HepG2 (cell line): ENCODE results near the gene RPL23. TPM values are rescaled to one million over a fixed set of nuclear protein-coding genes. Genes with fewer than 3 reads are reported as not detected.

Experiments used
- E2F2 ChIP-seq: sonication (generic); formaldehyde crosslinking; IDR thresholded peaks from 2 replicates; pipeline ENCODE4 v1.4.0; 2020; ENCODE audit warnings: missing genetic modification reagents, borderline replicate concordance
- EP300 ChIP-seq, 3 experiments: sonication (generic) in 1 of 3; formaldehyde crosslinking in 1 of 3; IDR thresholded peaks; 2 replicates each; pipeline versions ENCODE4 v1.5.1 to v1.6.1; 2011 to 2020; ENCODE audit warnings: low read depth in 2 of 3, low read length in 2 of 3, borderline replicate concordance in 1 of 3, improper control_type of control experiment in 1 of 3, mild to moderate bottlenecking in 1 of 3, missing genetic modification reagents in 1 of 3, moderate library complexity in 1 of 3
- FOSL1 ChIP-seq: sonication (generic); formaldehyde crosslinking; IDR thresholded peaks from 2 replicates; pipeline ENCODE4 v1.9.0; 2021; ENCODE audit warnings: missing genetic modification reagents, borderline replicate concordance
- JUN ChIP-seq: sonication (generic); formaldehyde crosslinking; IDR thresholded peaks from 2 replicates; pipeline ENCODE4 v1.4.0; 2020; ENCODE audit warnings: mild to moderate bottlenecking, missing genetic modification reagents
- MAF1 ChIP-seq: sonication (generic); formaldehyde crosslinking; IDR thresholded peaks from 2 replicates; pipeline ENCODE4 v1.5.0; 2020; ENCODE audit warnings: missing genetic modification reagents, borderline replicate concordance
- ONECUT2 ChIP-seq: sonication (generic); formaldehyde crosslinking; IDR thresholded peaks from 2 replicates; pipeline ENCODE4 v1.4.0; 2020; ENCODE audit warnings: missing genetic modification reagents
- RCOR2 ChIP-seq: IDR thresholded peaks from 2 replicates; pipeline ENCODE4 v1.6.1; 2016; ENCODE audit warnings: missing biosample characterization, missing genetic modification reagents
- TARDBP ChIP-seq: sonication (generic); formaldehyde crosslinking; IDR thresholded peaks from 2 replicates; pipeline ENCODE4 v1.8.0; 2022; ENCODE audit warnings: mild to moderate bottlenecking, missing genetic modification reagents
- ZFP36L1 ChIP-seq: sonication (generic); formaldehyde crosslinking; IDR thresholded peaks from 2 replicates; pipeline ENCODE4 v1.8.0; 2022; ENCODE audit warnings: mild to moderate bottlenecking, missing genetic modification reagents, moderate library complexity
- ZNF704 ChIP-seq: sonication (generic); formaldehyde crosslinking; IDR thresholded peaks from 2 replicates; pipeline ENCODE4 v1.8.1; 2023; ENCODE audit warnings: mild to moderate bottlenecking, inconsistent platforms, moderate library complexity, missing genetic modification reagents, borderline replicate concordance
- polyA plus RNA-seq, 8 experiments: library from polyadenylated mRNA; depleted of rRNA in 3 of 8; stranded (reverse) in 7 of 8; unstranded in 1 of 8; fragments of >200 nt; fragmentation: Illumina TruSeq in 4 of 8; extraction: Trizol in 4 of 8; gene quantifications; 2 replicates each; pipeline versions ENCODE4 v1.2.1 to v1.2.3, GENCODE V29; 2011 to 2016; ENCODE audit warnings: low read depth in 4 of 8, missing spikeins in 1 of 8, mixed read lengths in 1 of 8; ENCODE audit not compliant: insufficient read depth in 1 of 8
- total RNA-seq, 5 experiments: library from RNA; depleted of rRNA; stranded (reverse); fragments of >200 nt; fragmentation: Illumina TruSeq; extraction: Trizol; gene quantifications; 2 replicates each; pipeline ENCODE4 v1.2.3, GENCODE V29; 2016; ENCODE audit warnings: low read depth in 1 of 5
- TF ChIP-seq, protein P1 (sequence below): sonication (generic); formaldehyde crosslinking; IDR thresholded peaks from 2 replicates; pipeline ENCODE4 v1.4.0; 2020; ENCODE audit warnings: missing genetic modification reagents
- TF ChIP-seq, protein P2 (sequence below): sonication (generic); formaldehyde crosslinking; IDR thresholded peaks from 2 replicates; pipeline ENCODE4 v1.4.0; 2020; ENCODE audit warnings: missing genetic modification reagents, borderline replicate concordance
- TF ChIP-seq, protein P3 (sequence below): sonication (generic); formaldehyde crosslinking; IDR thresholded peaks from 2 replicates; pipeline ENCODE4 v1.4.0; 2020; ENCODE audit warnings: missing genetic modification reagents, borderline replicate concordance
- TF ChIP-seq, protein P4 (sequence below): sonication (generic); formaldehyde crosslinking; IDR thresholded peaks from 2 replicates; pipeline ENCODE4 v1.8.1; 2023; ENCODE audit warnings: mild to moderate bottlenecking, missing genetic modification reagents
- TF ChIP-seq, protein P5 (sequence below): sonication (generic); formaldehyde crosslinking; IDR thresholded peaks from 2 replicates; pipeline ENCODE4 v1.4.0; 2020; ENCODE audit warnings: missing genetic modification reagents, borderline replicate concordance

RPL23 gene
- total and polyA plus RNA-seq, 2 of the 13 experiments (the other 11 are each of a cell fraction or from before 2014, with no cell fraction given), result 2,790 to 4,860 TPM

- TF ChIP-seq, protein P1, sequence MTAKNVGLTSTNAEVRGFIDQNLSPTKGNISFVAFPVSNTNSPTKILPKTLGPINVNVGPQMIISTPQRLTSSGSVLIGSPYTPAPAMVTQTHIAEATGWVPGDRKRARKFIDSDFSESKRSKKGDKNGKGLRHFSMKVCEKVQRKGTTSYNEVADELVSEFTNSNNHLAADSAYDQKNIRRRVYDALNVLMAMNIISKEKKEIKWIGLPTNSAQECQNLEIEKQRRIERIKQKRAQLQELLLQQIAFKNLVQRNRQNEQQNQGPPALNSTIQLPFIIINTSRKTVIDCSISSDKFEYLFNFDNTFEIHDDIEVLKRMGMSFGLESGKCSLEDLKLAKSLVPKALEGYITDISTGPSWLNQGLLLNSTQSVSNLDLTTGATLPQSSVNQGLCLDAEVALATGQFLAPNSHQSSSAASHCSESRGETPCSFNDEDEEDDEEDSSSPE (CRISPR knock-in tag), result no peak; the same call in 1 of the 2 replicates
- no peak; the same call in 1 of the 2 replicates for TF ChIP-seq RCOR2 (CRISPR knock-in tag)
- no peak for TF ChIP-seq ONECUT2 (CRISPR knock-in tag)
- TF ChIP-seq EP300 (IDR thresholded peaks at IDR 0.05; ENCODE audit: low read depth in 2 of 2, low read length in 2 of 2), result peak in 1 of 2 experiments; percentile 47; a peak in 1 of 4 replicates
- no peak for TF ChIP-seq EP300 (CRISPR knock-in tag; IDR thresholded peaks at IDR 0.05; ENCODE audit: borderline replicate concordance)
- peak; percentile 21 for TF ChIP-seq ZNF704 (CRISPR knock-in tag)
- TF ChIP-seq, protein P2, sequence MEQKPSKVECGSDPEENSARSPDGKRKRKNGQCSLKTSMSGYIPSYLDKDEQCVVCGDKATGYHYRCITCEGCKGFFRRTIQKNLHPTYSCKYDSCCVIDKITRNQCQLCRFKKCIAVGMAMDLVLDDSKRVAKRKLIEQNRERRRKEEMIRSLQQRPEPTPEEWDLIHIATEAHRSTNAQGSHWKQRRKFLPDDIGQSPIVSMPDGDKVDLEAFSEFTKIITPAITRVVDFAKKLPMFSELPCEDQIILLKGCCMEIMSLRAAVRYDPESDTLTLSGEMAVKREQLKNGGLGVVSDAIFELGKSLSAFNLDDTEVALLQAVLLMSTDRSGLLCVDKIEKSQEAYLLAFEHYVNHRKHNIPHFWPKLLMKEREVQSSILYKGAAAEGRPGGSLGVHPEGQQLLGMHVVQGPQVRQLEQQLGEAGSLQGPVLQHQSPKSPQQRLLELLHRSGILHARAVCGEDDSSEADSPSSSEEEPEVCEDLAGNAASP (CRISPR knock-in tag), result 0 out of 2 replicates have a peak, but pooled peaks have one; percentile 38
- peak; percentile 80 for TF ChIP-seq MAF1 (CRISPR knock-in tag)
- peak; percentile 87 for TF ChIP-seq ZFP36L1
- TF ChIP-seq, protein P3, sequence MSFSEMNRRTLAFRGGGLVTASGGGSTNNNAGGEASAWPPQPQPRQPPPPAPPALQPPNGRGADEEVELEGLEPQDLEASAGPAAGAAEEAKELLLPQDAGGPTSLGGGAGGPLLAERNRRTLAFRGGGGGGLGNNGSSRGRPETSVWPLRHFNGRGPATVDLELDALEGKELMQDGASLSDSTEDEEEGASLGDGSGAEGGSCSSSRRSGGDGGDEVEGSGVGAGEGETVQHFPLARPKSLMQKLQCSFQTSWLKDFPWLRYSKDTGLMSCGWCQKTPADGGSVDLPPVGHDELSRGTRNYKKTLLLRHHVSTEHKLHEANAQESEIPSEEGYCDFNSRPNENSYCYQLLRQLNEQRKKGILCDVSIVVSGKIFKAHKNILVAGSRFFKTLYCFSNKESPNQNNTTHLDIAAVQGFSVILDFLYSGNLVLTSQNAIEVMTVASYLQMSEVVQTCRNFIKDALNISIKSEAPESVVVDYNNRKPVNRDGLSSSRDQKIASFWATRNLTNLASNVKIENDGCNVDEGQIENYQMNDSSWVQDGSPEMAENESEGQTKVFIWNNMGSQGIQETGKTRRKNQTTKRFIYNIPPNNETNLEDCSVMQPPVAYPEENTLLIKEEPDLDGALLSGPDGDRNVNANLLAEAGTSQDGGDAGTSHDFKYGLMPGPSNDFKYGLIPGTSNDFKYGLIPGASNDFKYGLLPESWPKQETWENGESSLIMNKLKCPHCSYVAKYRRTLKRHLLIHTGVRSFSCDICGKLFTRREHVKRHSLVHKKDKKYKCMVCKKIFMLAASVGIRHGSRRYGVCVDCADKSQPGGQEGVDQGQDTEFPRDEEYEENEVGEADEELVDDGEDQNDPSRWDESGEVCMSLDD (CRISPR knock-in tag), result no peak; the same call in 1 of the 2 replicates
- TF ChIP-seq TARDBP, result peak; percentile 85
- no peak for TF ChIP-seq FOSL1 (CRISPR knock-in tag)
- no peak for TF ChIP-seq JUN (CRISPR knock-in tag)
- TF ChIP-seq, protein P4, sequence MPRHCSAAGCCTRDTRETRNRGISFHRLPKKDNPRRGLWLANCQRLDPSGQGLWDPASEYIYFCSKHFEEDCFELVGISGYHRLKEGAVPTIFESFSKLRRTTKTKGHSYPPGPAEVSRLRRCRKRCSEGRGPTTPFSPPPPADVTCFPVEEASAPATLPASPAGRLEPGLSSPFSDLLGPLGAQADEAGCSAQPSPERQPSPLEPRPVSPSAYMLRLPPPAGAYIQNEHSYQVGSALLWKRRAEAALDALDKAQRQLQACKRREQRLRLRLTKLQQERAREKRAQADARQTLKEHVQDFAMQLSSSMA (CRISPR knock-in tag), result 0 out of 2 replicates have a peak, but pooled peaks have one; percentile 29
- TF ChIP-seq, protein P5, sequence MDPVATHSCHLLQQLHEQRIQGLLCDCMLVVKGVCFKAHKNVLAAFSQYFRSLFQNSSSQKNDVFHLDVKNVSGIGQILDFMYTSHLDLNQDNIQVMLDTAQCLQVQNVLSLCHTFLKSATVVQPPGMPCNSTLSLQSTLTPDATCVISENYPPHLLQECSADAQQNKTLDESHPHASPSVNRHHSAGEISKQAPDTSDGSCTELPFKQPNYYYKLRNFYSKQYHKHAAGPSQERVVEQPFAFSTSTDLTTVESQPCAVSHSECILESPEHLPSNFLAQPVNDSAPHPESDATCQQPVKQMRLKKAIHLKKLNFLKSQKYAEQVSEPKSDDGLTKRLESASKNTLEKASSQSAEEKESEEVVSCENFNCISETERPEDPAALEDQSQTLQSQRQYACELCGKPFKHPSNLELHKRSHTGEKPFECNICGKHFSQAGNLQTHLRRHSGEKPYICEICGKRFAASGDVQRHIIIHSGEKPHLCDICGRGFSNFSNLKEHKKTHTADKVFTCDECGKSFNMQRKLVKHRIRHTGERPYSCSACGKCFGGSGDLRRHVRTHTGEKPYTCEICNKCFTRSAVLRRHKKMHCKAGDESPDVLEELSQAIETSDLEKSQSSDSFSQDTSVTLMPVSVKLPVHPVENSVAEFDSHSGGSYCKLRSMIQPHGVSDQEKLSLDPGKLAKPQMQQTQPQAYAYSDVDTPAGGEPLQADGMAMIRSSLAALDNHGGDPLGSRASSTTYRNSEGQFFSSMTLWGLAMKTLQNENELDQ (CRISPR knock-in tag), result no peak
- peak; percentile 56; the same call in 1 of the 2 replicates for TF ChIP-seq E2F2 (CRISPR knock-in tag)
Observed at GRCh38 chr17:38869526-38870258, 16.2 kb upstream of the RPL23 start, which contains the start of gene LASP1 (continued).
